Prostate gland (tissue), 2 donors: ENCODE data around the gene SLC17A1.

Experiments used
- CTCF ChIP-seq, 4 experiments: fragments of 200-600 bp in 2 of 4; fragments of 450-650 bp in 2 of 4; sonication (generic) in 2 of 4; IDR thresholded peaks; 1 replicate in 3 of 4; 2 replicates in 1 of 4; pipeline ENCODE4 v1.5.1; 2016 to 2019; ENCODE audit warnings: antibody characterized with exemption in 4 of 4, mild to moderate bottlenecking in 2 of 4, moderate library complexity in 2 of 4
- POLR2A ChIP-seq: fragments of 450-650 bp; IDR thresholded peaks from one replicate; pipeline ENCODE4 v1.6.1; 2016; ENCODE audit warnings: antibody characterized with exemption, mild to moderate bottlenecking

- TF ChIP-seq POLR2A, result no peak
- no peak for TF ChIP-seq CTCF (IDR thresholded peaks at IDR 0.05)
Measured at GRCh38 chr6:25878721-25879322, 47.0 kb upstream of the SLC17A1 start.
